Measurements from ENCODE around the gene USP46. TPM values are rescaled to one million over a fixed set of nuclear protein-coding genes. Genes with fewer than 3 reads are reported as not detected.

The USP46 gene
- total and polyA plus RNA-seq, 2 experiments from 2014 or later, result 17.8 to 34.0 TPM

- no peak for DNase-seq (ENCODE audit: low spot score)
- no peaks in the 10 kb centered on the region for H3K27me3 ChIP-seq
- no peaks in the 10 kb centered on the region for H3K4me1 ChIP-seq (ENCODE audit: insufficient read depth)
- no peak overlapping the region for H2AFZ ChIP-seq
- H4K20me1 ChIP-seq (ENCODE audit: insufficient read depth, poor library complexity, severe bottlenecking), result no peaks in the 10 kb centered on the region
- no peaks in the 10 kb centered on the region for H3K9me2 ChIP-seq (replicated peaks; ENCODE audit: insufficient read depth)
- no peaks in the 10 kb centered on the region for H3K79me2 ChIP-seq
- H3K36me3 ChIP-seq (replicated peaks; ENCODE audit: insufficient read depth, low read depth), result no peaks in the 10 kb centered on the region
- 71% methylated on average over 3 of the region's 3 CpGs for WGBS (ENCODE audit: low lambda C conversion rate, missing lambda C conversion rate)
- TF ChIP-seq EZH2phosphoT487 (IDR thresholded peaks at IDR 0.05; ENCODE audit: low read depth, severe bottlenecking, unreplicated experiment) (no peak), EZH2 (IDR thresholded peaks at IDR 0.05; ENCODE audit: borderline replicate concordance) (no peak)
- TF ChIP-seq, protein P1, sequence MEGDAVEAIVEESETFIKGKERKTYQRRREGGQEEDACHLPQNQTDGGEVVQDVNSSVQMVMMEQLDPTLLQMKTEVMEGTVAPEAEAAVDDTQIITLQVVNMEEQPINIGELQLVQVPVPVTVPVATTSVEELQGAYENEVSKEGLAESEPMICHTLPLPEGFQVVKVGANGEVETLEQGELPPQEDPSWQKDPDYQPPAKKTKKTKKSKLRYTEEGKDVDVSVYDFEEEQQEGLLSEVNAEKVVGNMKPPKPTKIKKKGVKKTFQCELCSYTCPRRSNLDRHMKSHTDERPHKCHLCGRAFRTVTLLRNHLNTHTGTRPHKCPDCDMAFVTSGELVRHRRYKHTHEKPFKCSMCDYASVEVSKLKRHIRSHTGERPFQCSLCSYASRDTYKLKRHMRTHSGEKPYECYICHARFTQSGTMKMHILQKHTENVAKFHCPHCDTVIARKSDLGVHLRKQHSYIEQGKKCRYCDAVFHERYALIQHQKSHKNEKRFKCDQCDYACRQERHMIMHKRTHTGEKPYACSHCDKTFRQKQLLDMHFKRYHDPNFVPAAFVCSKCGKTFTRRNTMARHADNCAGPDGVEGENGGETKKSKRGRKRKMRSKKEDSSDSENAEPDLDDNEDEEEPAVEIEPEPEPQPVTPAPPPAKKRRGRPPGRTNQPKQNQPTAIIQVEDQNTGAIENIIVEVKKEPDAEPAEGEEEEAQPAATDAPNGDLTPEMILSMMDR (IDR thresholded peaks at IDR 0.05; ENCODE audit: poor library complexity), result no peak
- H3K4me2 ChIP-seq, result no peak overlapping the region
- H3K4me3 ChIP-seq, result no peak overlapping the region
- H3K27ac ChIP-seq, result no peak overlapping the region
- H3K9me3 ChIP-seq (ENCODE audit: low read depth), result no peaks in the 10 kb centered on the region
Measured at GRCh38 chr4:52568351-52568750, 90.8 kb downstream of the USP46 start.

DNA sequence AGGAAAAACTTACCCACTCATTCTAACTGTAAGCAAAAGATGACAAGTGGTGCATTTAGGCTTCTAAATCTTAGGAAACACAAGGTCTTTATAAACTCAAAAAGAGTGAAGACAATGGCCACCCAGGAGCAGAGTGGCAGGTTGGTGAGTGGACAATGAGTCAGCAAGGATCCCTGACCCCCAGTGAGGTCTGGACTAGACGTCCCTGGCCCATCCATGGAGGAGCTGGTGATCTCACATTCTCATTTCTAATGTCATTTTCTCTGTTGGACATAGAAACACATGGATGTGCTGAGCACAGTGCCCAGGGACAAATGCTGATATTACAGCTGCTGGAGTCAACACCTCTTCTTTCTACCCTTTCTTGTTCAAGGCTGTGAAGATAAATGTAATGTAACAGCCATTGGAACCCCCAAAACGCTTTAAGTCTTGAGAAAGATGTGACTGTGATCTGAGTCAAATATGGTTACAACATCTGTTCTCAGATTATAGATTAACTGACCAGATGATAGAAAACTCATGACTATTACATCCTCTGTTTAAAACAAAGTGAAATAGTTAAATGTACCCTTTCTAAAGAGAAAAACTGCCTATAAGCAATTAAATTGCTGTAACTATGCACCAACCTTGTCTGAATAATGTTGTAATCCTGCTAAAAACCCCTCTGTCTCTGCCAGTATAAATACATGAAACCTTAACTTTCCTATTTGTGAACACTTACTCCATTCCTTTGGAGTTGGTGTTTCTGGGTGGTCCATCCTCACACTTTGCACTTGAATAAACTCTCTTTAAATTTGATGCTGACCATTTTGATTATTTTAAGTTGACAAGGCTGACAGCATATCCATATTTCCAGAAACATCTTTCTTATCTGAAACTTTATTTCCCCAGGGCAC, 92.7 kb downstream of the USP46 start:
- Histone ChIP-seq H3K27ac (no peak overlapping the region), H3K36me3 (replicated peaks; ENCODE audit: insufficient read depth, low read depth) (no peaks in the 10 kb centered on the region), H3K79me2 (no peaks in the 10 kb centered on the region), H3K4me1 (ENCODE audit: insufficient read depth) (no peaks in the 10 kb centered on the region), H4K20me1 (ENCODE audit: insufficient read depth, poor library complexity, severe bottlenecking) (no peaks in the 10 kb centered on the region), H3K27me3 (no peaks in the 10 kb centered on the region), H3K4me3 (no peak overlapping the region), H3K9me2 (replicated peaks; ENCODE audit: insufficient read depth) (no peaks in the 10 kb centered on the region), H3K4me2 (no peak overlapping the region), H3K9me3 (ENCODE audit: low read depth) (no peaks in the 10 kb centered on the region), H2AFZ (no peak overlapping the region)
- 70% methylated on average over 2 of the region's 2 CpGs for WGBS (ENCODE audit: low lambda C conversion rate, missing lambda C conversion rate)
- no peak for DNase-seq (ENCODE audit: low spot score)
- TF ChIP-seq, protein P1 (IDR thresholded peaks at IDR 0.05; ENCODE audit: poor library complexity), result no peak
- TF ChIP-seq EZH2 (IDR thresholded peaks at IDR 0.05; ENCODE audit: borderline replicate concordance) (no peak), EZH2phosphoT487 (IDR thresholded peaks at IDR 0.05; ENCODE audit: low read depth, severe bottlenecking, unreplicated experiment) (no peak)

DNA sequence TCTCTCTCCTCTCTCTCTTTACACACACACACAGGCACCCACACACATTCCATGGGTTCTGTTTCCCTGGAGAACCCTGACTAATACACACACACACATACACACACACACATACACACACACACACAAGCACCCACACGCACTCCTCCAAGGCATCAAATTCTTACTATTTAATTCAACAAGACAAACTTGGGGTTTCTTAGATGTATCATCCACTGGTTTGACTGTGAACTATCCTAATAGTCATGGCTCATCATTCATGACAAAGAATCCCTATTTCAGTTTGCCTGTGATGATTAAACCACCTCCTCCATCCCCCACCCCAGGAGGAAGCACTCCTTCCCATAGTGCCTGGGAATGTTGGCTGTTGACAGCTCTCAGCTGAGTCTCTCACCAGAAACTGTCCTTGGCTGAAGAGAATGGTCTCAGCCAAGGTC, 98.2 kb downstream of the USP46 start:
- Histone ChIP-seq H3K4me1 (ENCODE audit: insufficient read depth) (no peaks in the 10 kb centered on the region), H3K9me3 (ENCODE audit: low read depth) (no peaks in the 10 kb centered on the region), H3K4me3 (no peak overlapping the region), H3K9me2 (replicated peaks; ENCODE audit: insufficient read depth) (no peaks in the 10 kb centered on the region), H3K27me3 (no peaks in the 10 kb centered on the region), H4K20me1 (ENCODE audit: insufficient read depth, poor library complexity, severe bottlenecking) (no peaks in the 10 kb centered on the region), H3K36me3 (replicated peaks; ENCODE audit: insufficient read depth, low read depth) (no peaks in the 10 kb centered on the region), H3K27ac (no peak overlapping the region), H3K4me2 (no peak overlapping the region), H2AFZ (no peak overlapping the region), H3K79me2 (no peaks in the 10 kb centered on the region)
- DNase-seq (ENCODE audit: low spot score), result no peak
- TF ChIP-seq EZH2phosphoT487 (IDR thresholded peaks at IDR 0.05; ENCODE audit: low read depth, severe bottlenecking, unreplicated experiment) (no peak), EZH2 (IDR thresholded peaks at IDR 0.05; ENCODE audit: borderline replicate concordance) (no peak)
- TF ChIP-seq, protein P1 (IDR thresholded peaks at IDR 0.05; ENCODE audit: poor library complexity), result no peak
- WGBS (ENCODE audit: low lambda C conversion rate, missing lambda C conversion rate), result 100% methylated on average over 1 of the region's 1 CpG

All from hepatocyte (in vitro differentiated cells).